ENCODE data around the gene SHISAL2B.

The SHISAL2B gene

GRCh38 chr5:64680289-64680688 is 10.0 kb upstream of the SHISAL2B start:
- DNase-seq (ENCODE audit: low spot score), result no peak
- TF ChIP-seq CTCF (IDR thresholded peaks at IDR 0.05; ENCODE audit: extremely low read depth, missing control alignments), result no peak

- no peak for TF ChIP-seq CTCF (IDR thresholded peaks at IDR 0.05; ENCODE audit: extremely low read depth, missing control alignments)
- DNase-seq (ENCODE audit: low spot score), result no peak
These were observed 7.7 kb upstream of the SHISAL2B start for GRCh38 chr5:64682608-64683007.

- TF ChIP-seq CTCF (IDR thresholded peaks at IDR 0.05; ENCODE audit: extremely low read depth, missing control alignments), result no peak
- DNase-seq (ENCODE audit: low spot score), result no peak
These were observed 4.4 kb upstream of the SHISAL2B start for GRCh38 chr5:64685866-64686265.

GRCh38 chr5:64688391-64688790 is 1.9 kb upstream of the SHISAL2B start:
- DNase-seq (ENCODE audit: low spot score), result no peak
- no peak for TF ChIP-seq CTCF (IDR thresholded peaks at IDR 0.05; ENCODE audit: extremely low read depth, missing control alignments)

GRCh38 chr5:64688965-64689364 is 1.3 kb upstream of the SHISAL2B start:
- TF ChIP-seq CTCF (IDR thresholded peaks at IDR 0.05; ENCODE audit: extremely low read depth, missing control alignments), result no peak
- no peak for DNase-seq (ENCODE audit: low spot score)

GRCh38 chr5:64690104-64690416 is 243 bp upstream of the SHISAL2B start:
- TF ChIP-seq CTCF (IDR thresholded peaks at IDR 0.05; ENCODE audit: extremely low read depth, missing control alignments), result no peak
- no peak for DNase-seq (ENCODE audit: low spot score)

- DNase-seq (ENCODE audit: low spot score), result no peak
These were observed 988 bp downstream of the SHISAL2B start for GRCh38 chr5:64691291-64691690.

More at GRCh38 chr5:64691291-64691690, 988 bp downstream of the SHISAL2B start:
- TF ChIP-seq CTCF (IDR thresholded peaks at IDR 0.05; ENCODE audit: extremely low read depth, missing control alignments), result no peak
